RWPE1 (cell line): Measurements from ENCODE around the gene CLASP1.
"Not testable (repeated sequence)": the region's sequence is repeated elsewhere in the genome, so short reads cannot be mapped to it uniquely, and the experiment has no call there.

Source experiments
- CTCF ChIA-PET: fragments of 350-600 bp; sonication (Branson Sonifier 250); formaldehyde crosslinking; extraction: SDS; loops from one replicate; lab custom pipeline; 2021; lab: Yijun Ruan, JAX
- POLR2A ChIA-PET: fragments of 400-600 bp; formaldehyde crosslinking; extraction: SDS; loops from one replicate; lab custom pipeline; 2020; ENCODE audit warnings: antibody characterized with exemption; ENCODE audit not compliant: low non-redundant PET; lab: Yijun Ruan, JAX
- DNase-seq: peaks from one replicate; pipeline ENCODE4 v3.0.0; 2012; ENCODE audit warnings: low spot score
- H3K27ac ChIP-seq: fragments of 450-650 bp; 2 replicates; pipeline ENCODE4 v1.5.1; 2017
- TF ChIP-seq, protein P1 (sequence below): fragments of 450-650 bp; conservative IDR thresholded peaks from 2 replicates; pipeline ENCODE4 v1.5.1; 2017; ENCODE audit warnings: low read depth, mild to moderate bottlenecking

CLASP1 gene

DNA sequence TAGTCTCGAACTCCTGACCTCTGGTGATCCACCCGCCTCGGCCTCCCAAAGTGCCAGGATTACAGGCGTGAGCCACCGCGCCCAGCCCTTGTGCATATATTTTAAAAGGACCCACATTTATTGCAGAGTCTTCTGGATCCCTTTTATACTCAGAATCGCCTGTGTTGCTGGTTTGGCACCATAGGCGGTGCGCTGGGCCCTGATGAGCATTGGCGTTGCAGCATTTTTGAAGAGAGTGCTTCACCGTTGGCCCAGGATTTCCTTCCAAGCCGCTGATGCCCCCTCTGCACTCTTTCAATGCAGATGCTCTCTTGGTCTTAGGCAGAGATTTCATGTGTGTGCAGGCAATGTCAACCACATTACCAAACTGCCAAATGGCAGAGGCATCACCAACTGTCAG, 350.8 kb downstream of the CLASP1 start:
- ChIA-PET CTCF (no interaction called here), POLR2A (no interaction called here)
- TF ChIP-seq, protein P1, sequence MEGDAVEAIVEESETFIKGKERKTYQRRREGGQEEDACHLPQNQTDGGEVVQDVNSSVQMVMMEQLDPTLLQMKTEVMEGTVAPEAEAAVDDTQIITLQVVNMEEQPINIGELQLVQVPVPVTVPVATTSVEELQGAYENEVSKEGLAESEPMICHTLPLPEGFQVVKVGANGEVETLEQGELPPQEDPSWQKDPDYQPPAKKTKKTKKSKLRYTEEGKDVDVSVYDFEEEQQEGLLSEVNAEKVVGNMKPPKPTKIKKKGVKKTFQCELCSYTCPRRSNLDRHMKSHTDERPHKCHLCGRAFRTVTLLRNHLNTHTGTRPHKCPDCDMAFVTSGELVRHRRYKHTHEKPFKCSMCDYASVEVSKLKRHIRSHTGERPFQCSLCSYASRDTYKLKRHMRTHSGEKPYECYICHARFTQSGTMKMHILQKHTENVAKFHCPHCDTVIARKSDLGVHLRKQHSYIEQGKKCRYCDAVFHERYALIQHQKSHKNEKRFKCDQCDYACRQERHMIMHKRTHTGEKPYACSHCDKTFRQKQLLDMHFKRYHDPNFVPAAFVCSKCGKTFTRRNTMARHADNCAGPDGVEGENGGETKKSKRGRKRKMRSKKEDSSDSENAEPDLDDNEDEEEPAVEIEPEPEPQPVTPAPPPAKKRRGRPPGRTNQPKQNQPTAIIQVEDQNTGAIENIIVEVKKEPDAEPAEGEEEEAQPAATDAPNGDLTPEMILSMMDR: no peak
- H3K27ac ChIP-seq: no peak overlapping the region
- DNase-seq: no peak

DNA sequence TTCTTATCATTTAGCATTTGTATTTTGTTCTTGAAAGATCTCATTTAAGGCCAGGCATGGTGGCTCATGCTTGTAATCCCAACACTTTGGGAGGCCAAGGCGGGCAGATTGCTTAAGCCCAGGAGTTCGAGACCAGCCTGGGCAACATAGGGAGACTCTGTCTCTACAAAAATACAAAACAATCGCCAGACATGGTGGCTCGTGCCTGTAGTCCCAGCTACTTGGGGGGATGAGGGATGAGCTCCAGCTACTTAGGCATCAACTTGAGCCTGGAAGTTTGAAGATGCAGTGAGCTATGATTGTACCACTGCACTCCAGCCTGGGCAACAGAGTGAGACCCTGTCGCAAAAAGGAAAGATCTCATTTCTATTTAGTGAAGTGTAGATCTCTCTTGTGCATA, 351.4 kb downstream of the CLASP1 start:
- DNase-seq, H3K27ac ChIP-seq, POLR2A ChIA-PET: not testable (repeated sequence)
- CTCF ChIA-PET: interaction anchor here (0.6 kb wide), 1 partner anchor 224 kb away, joined by 5 read pairs; no protein-coding TSS in a partner anchor

DNA sequence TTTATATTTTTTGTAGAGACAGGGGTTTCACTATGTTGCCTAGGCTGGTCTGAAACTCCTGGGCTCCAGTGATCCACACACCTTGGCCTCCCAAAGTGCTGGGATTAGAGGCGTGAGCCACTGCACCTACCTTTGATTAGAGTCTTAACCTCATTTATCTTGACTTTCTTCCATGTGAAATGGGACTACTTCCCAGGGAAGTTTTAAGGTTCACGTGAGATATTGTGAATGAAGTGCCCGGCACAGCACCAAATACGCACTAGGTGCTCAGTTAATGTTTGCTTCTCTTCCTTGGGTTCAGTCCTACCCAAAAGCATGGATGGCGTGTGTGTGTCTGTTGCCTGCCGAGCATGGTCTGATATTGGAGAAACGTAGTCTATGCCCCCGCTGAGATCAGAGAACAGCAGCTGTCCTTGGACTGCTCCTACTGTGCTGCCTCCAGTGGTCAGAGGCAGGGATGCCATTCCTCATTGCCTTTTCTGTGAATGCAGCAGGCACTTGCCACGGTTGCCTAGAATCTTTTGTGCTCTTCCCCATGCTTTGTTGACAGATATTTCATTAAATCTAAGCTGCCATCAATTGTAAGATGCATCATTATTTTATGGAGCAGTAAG, 351.9 kb downstream of the CLASP1 start:
- TF ChIP-seq, protein P1: peak; percentile 71
- peak; percentile 36 for DNase-seq
- ChIA-PET POLR2A (no interaction called here), CTCF (interaction anchor here (0.5 to 1.3 kb wide), 4 partner anchors 10 to 1075 kb away, joined by 3 to 9 read pairs (median 4); no protein-coding TSS in a partner anchor)
- H3K27ac ChIP-seq: no peak overlapping the region

DNA sequence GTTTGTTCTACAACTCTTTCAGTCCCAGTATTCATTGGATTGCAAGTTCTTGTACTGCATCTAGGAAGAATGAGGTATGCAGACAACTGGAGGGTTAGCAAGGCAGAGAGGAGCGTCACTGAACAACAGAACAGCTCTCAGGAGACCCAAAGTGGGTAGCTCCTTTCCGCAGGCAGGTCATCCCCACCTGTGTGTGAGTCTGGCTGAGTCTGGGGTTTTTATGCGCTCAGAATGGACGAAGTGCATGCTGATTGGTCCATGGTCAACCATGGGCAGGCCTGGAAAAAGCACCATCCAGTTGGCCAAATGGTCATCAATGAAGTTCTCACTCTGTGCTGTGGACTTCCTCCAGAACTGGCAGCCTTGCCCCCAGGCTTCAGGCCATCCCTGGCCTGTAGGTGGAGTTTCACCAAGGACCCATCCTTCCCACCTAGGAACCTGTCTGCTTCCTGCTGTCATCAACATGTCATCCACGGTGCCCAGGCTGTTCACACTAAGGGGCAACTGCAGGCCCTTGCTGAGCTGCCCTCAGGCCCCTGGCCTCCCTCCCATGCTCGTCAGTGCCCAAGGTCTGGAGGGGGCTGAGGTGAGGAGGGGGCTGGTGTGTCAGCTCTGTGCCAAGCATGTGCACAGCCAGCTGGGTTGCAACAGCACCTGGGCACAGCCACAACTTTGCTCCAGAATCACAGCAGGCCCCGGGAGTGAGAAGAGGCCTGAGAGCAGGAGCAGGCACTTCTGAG, 353.2 kb downstream of the CLASP1 start:
- TF ChIP-seq, protein P1: no peak
- H3K27ac ChIP-seq: no peak overlapping the region
- POLR2A ChIA-PET: no interaction called here
- no peak for DNase-seq
- CTCF ChIA-PET: interaction anchor here (0.5 to 1.3 kb wide), 4 partner anchors 8 to 515 kb away, joined by 3 to 9 read pairs (median 4); no protein-coding TSS in a partner anchor

DNA sequence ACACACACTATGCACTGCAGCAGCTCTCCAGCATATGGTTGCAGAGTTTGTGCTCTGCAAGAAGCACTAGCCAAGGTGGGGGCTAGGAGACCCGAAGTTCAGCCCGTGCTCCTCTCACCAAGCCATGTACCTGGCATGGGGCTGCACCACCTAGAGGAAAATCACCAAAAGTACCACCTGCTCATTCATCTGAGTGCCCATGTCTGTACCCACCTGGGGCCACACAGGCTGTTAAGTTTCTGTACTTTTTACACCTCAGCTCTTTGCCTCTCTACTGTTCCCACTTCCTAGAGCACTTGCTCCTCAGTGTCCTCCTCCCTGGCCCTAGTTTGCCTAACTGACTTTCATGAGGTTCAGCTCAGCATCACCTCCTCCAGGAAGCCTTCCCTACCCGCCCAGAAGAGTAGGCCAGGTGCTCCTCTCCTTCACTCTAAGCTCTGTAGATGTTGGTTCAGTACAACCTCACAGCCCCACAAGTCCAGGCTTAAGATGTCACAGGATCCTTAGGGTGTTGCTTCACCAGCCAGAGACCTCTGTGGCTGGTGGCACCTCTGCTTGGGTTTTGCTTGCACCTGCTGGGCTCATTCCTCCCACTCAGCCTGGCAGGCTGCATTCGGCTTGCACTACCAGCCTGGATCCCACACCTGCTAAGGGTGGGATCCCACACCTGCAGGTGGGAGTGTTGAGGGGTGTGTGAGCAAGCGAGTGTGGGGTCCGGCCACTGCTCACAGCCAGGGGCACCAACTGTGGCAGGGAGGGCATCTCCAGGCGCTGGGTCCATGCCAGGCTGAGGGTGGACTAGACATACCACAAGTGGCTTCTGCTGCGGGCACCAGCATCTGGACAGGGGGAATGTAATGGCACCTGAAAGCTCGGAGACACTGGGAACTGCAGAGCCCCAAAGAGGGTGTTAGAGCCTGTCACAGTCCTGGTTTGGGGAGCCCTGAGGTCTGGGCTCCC, 354.1 kb downstream of the CLASP1 start:
- ChIA-PET CTCF (interaction anchor here (0.7 kb wide), 1 partner anchor 16 kb away, joined by 4 read pairs; no protein-coding TSS in a partner anchor), POLR2A (interaction anchor here (0.7 kb wide), 1 partner anchor 174 kb away, joined by 5 read pairs; no protein-coding TSS in a partner anchor)
- DNase-seq: no peak
- TF ChIP-seq, protein P1: no peak
- no peak overlapping the region for H3K27ac ChIP-seq

DNA sequence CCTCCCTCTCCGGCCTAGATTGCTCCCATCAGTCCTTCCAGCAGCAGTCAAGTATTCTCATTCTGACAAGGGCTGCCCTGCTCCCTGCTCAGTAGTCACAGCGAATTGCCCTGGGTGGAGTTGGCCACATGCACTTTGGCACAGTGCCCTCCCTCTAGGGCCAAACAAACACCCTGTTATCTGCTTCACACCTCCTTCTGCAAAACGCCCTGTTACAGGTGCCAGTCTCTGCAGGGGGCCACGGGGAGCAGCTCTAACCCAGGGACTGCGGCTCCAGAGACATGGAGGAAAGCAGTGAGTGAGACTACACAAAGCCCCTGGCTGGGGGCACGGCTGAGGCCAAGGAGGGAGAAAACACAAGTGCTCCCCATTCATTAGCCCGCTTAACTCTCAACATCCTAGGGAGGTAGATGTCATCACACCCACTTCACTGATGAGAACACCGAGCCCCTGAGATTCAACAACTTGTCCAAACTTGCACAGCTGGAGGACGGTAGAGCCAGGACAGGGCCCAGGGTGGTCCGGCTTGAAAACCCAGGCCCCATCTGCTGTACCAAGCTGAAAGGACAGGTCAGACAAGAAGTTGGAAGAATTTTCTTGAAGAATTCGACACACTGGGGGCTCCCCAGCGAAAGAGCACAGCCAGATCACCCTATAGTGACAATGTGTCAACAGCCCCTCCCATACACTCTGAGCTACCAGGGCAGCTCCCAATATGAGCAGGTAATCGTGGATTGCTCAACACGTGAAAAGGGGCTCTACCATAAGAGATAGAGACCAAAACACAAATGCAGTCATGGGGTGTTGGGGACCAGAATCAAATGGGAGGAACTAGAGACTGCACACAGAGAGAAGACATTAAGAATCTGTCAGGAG, 355.6 kb downstream of the CLASP1 start:
- TF ChIP-seq, protein P1: no peak
- H3K27ac ChIP-seq: no peak overlapping the region
- CTCF ChIA-PET: no interaction called here
- no peak for DNase-seq
- POLR2A ChIA-PET: no interaction called here
